Measurements from ENCODE around the gene SVIL. TPM values are rescaled to one million over a fixed set of nuclear protein-coding genes. Genes with fewer than 3 reads are reported as not detected.
"Not testable (repeated sequence)": the region's sequence is repeated elsewhere in the genome, so short reads cannot be mapped to it uniquely, and the experiment has no call there.

SVIL gene
- total RNA-seq, 1 donor from 2014 or later, result 25.1 TPM

DNA sequence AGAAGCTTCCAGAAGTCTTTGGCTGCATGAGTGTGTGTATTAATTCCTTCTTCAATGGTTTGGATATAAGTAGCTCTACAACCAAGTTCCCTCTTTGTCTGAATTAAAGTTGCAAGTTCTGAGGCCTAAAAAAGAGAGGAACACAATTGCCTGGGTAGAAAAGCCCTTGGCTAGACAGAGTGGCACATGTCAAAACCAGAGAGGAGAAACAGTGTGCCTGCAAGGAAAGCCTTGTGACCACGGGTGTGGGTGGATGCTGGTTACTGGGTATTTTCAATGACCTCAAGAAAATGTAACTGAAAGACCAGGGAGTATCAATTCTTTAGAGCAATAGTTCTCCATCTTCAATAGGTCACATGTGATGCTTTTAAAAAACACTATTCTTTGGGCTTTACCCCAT, 148.3 kb downstream of the SVIL start:
- H3K36me3 Mint-ChIP-seq, result peaks cover 27% of the 10 kb centered on the region
- H4K20me1 ChIP-seq (ENCODE audit: low read depth), result no peaks in the 10 kb centered on the region
- peaks cover 20% of the 10 kb centered on the region for H3K4me1 Mint-ChIP-seq

DNA sequence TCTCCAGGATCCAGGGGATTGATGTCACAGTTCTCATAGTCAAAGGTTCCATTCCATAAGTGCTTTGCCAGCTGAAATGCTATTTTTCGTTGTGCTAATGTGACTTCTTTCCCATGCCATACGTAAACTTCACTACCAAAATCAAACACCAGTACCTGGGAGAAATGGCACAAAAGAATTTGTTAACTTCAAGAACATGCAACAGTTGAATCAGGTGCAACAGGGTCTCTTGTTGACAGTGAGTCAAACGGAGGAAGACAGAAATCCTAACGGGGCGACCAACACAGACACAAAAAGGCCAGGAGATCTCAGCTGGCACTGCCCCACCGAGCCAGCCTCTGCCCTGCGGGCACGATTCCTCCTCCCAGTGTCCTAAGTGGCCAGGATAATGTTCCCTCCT, 150.1 kb downstream of the SVIL start:
- Mint-ChIP-seq H3K36me3 (peaks cover 21% of the 10 kb centered on the region), H3K4me1 (peaks cover 25% of the 10 kb centered on the region)
- not testable (repeated sequence) for H4K20me1 ChIP-seq (ENCODE audit: low read depth); H3K36me3 ChIP-seq; DNase-seq (ENCODE audit: low spot score); H3K4me3 ChIP-seq; H3K4me3 Mint-ChIP-seq; H3K27ac ChIP-seq; H3K4me1 ChIP-seq; H3K9me3 ChIP-seq (ENCODE audit: low read depth); H3K27me3 Mint-ChIP-seq (ENCODE audit: insufficient read depth, low read depth); H3F3A ChIP-seq (ENCODE audit: low read depth); H3K27me3 ChIP-seq; H3K9me3 Mint-ChIP-seq; H3K4me2 ChIP-seq; H3K9ac ChIP-seq; H3K27ac Mint-ChIP-seq; H2AFZ ChIP-seq (replicated peaks); H3K79me2 ChIP-seq (ENCODE audit: low read depth)

More for the DNA sequence above, 148.3 kb downstream of the SVIL start:
- Mint-ChIP-seq H3K27ac (no peak overlapping the region), H3K27me3 (ENCODE audit: insufficient read depth, low read depth) (no peaks in the 10 kb centered on the region), H3K9me3 (no peaks in the 10 kb centered on the region), H3K4me3 (no peak overlapping the region)
- Histone ChIP-seq H3K4me2 (no peak overlapping the region), H3K4me1 (no peaks in the 10 kb centered on the region), H3K9me3 (ENCODE audit: low read depth) (no peaks in the 10 kb centered on the region), H3F3A (ENCODE audit: low read depth) (no peaks in the 10 kb centered on the region), H3K79me2 (ENCODE audit: low read depth) (no peaks in the 10 kb centered on the region), H3K27ac (no peak overlapping the region), H3K4me3 (no peak overlapping the region), H3K9ac (no peak overlapping the region), H2AFZ (replicated peaks) (no peak overlapping the region), H3K27me3 (no peaks in the 10 kb centered on the region), H3K36me3 (no peaks in the 10 kb centered on the region)
- DNase-seq (ENCODE audit: low spot score), result no peak
- TF ChIP-seq, protein P1, sequence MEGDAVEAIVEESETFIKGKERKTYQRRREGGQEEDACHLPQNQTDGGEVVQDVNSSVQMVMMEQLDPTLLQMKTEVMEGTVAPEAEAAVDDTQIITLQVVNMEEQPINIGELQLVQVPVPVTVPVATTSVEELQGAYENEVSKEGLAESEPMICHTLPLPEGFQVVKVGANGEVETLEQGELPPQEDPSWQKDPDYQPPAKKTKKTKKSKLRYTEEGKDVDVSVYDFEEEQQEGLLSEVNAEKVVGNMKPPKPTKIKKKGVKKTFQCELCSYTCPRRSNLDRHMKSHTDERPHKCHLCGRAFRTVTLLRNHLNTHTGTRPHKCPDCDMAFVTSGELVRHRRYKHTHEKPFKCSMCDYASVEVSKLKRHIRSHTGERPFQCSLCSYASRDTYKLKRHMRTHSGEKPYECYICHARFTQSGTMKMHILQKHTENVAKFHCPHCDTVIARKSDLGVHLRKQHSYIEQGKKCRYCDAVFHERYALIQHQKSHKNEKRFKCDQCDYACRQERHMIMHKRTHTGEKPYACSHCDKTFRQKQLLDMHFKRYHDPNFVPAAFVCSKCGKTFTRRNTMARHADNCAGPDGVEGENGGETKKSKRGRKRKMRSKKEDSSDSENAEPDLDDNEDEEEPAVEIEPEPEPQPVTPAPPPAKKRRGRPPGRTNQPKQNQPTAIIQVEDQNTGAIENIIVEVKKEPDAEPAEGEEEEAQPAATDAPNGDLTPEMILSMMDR (IDR thresholded peaks at IDR 0.05), result no peak
- TF ChIP-seq EZH2 (IDR thresholded peaks at IDR 0.05) (no peak), EZH2phosphoT487 (IDR thresholded peaks at IDR 0.05) (no peak)

DNA sequence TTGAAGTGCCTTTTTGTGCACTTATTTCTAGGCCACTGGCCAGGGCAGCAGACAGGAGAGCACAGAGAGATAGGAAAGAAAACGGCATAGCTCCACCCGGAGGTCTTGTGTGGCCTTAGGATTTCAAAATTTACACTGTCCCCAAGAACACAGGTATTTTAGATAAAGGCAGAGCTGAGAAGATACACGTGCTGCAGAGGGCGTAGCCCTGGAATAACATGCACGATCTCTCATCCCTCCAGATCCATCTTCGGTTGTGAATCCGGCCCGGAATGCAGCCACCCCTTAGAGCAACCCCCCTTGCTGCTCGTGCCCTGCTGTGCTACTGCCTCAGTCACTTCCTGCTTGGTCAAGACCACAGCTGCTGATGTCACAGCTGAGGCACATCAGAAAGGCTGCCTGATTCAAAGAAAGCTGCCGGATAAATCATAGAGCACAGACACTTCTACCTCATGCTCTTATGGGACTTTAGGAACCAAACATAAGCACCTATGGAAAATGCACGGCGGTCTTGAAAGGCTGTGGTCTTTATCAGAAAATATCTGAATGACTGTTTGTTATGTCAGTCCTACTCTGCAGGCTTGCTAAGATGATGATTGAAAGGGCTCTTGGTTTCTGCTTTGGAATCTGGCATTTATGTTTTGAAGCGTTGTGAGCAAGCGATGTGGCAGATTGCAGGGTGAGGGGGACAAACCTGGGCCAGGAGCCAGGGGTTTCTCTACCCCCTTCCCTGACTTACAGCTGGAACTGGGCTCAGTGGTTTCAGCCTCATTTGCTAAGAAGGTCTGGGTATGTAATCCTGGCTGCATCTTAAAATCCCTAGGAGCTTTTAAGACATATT, 152.0 kb downstream of the SVIL start:
- Histone ChIP-seq H3K9me3 (ENCODE audit: low read depth) (no peaks in the 10 kb centered on the region), H3F3A (ENCODE audit: low read depth) (no peaks in the 10 kb centered on the region), H3K4me3 (no peak overlapping the region), H3K27ac (no peak overlapping the region), H3K4me2 (no peak overlapping the region), H3K4me1 (peaks cover under 1% of the 10 kb centered on the region), H3K27me3 (no peaks in the 10 kb centered on the region), H3K36me3 (peaks cover 1% of the 10 kb centered on the region), H4K20me1 (ENCODE audit: low read depth) (no peaks in the 10 kb centered on the region), H3K9ac (no peak overlapping the region), H2AFZ (replicated peaks) (no peak overlapping the region), H3K79me2 (ENCODE audit: low read depth) (no peaks in the 10 kb centered on the region)
- peaks cover 15% of the 10 kb centered on the region for H3K36me3 Mint-ChIP-seq
- DNase-seq (ENCODE audit: low spot score), result peak; percentile 37
- peaks cover 25% of the 10 kb centered on the region for H3K4me1 Mint-ChIP-seq
- TF ChIP-seq, protein P1 (IDR thresholded peaks at IDR 0.05), result peak; percentile 31
- no peak for TF ChIP-seq EZH2 (IDR thresholded peaks at IDR 0.05)
- TF ChIP-seq EZH2phosphoT487 (IDR thresholded peaks at IDR 0.05), result no peak
- H3K27ac Mint-ChIP-seq, result peak overlapping the region; percentile 28
- H3K27me3 Mint-ChIP-seq (ENCODE audit: insufficient read depth, low read depth), result no peaks in the 10 kb centered on the region
- no peaks in the 10 kb centered on the region for H3K9me3 Mint-ChIP-seq
- H3K4me3 Mint-ChIP-seq, result no peak overlapping the region

DNA sequence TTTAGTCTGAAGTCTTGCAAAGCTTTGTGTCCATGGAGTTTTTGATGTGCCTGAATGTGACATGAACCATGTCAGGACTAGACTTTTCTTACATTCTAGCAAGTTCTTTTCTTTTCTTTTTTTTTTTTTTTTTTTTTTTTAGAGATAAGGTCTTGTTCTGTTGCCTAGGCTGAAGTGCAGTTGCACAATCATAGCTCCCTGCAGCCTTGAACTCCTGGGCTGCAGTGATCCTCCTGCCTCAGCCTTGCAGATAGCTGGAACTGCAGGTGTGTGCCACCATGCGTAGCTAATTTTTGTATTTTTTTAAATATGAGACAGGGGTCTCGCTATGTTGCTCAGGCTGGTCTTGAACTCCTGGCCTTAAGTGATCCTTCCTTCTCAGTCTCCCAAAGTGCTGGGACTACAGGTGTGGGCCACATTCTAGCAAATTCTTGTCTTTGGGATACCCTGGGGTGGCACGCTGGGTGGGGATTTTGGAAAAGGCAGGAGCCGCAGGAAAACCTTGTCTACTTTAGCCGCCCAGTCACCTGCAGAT, 152.8 kb downstream of the SVIL start:
- H3K27me3 ChIP-seq, result no peaks in the 10 kb centered on the region
- no peak overlapping the region for H3K9ac ChIP-seq
- Mint-ChIP-seq H3K9me3 (no peaks in the 10 kb centered on the region), H3K27ac (no peak overlapping the region), H3K36me3 (peaks cover 14% of the 10 kb centered on the region), H3K27me3 (ENCODE audit: insufficient read depth, low read depth) (no peaks in the 10 kb centered on the region), H3K4me1 (peaks cover 25% of the 10 kb centered on the region), H3K4me3 (no peak overlapping the region)
- no peaks in the 10 kb centered on the region for H4K20me1 ChIP-seq (ENCODE audit: low read depth)
- H3K4me1 ChIP-seq, result peaks cover 3% of the 10 kb centered on the region
- no peak for TF ChIP-seq EZH2 (IDR thresholded peaks at IDR 0.05)
- TF ChIP-seq, protein P1 (IDR thresholded peaks at IDR 0.05), result no peak
- TF ChIP-seq EZH2phosphoT487 (IDR thresholded peaks at IDR 0.05), result no peak
- no peak overlapping the region for H3K4me3 ChIP-seq
- no peak overlapping the region for H2AFZ ChIP-seq (replicated peaks)
- H3K27ac ChIP-seq, result no peak overlapping the region
- H3K9me3 ChIP-seq (ENCODE audit: low read depth), result no peaks in the 10 kb centered on the region
- DNase-seq (ENCODE audit: low spot score), result no peak
- no peaks in the 10 kb centered on the region for H3F3A ChIP-seq (ENCODE audit: low read depth)
- no peak overlapping the region for H3K4me2 ChIP-seq
- H3K79me2 ChIP-seq (ENCODE audit: low read depth), result no peaks in the 10 kb centered on the region
- H3K36me3 ChIP-seq, result peaks cover 3% of the 10 kb centered on the region
